Astrocyte of the spinal cord (primary cell): Measurements from ENCODE around the gene CREG2.

Experiments
- DNase-seq: peaks from one replicate; pipeline ENCODE4 v3.0.0; 2011; ENCODE audit warnings: low read depth, low spot score
- H3K4me3 ChIP-seq: 2 replicates; pipeline ENCODE4 v1.5.1; 2011; ENCODE audit warnings: low read depth, mild to moderate bottlenecking, low read length, moderate library complexity
- in situ Hi-C: cut with HindIII; loops from 2 replicates; pipeline ENCODE4 v1.10.0; 2017; ENCODE audit warnings: low sequenced_read_pairs
- TF ChIP-seq, protein P1 (sequence below): IDR thresholded peaks from 2 replicates; pipeline ENCODE4 v1.5.1; 2012; ENCODE audit warnings: low read depth, mild to moderate bottlenecking, low read length, inconsistent platforms

Gene CREG2

GRCh38 chr2:101332885-101333766 lies 54.2 kb downstream of the CREG2 start:
- H3K4me3 ChIP-seq: no peak overlapping the region
- DNase-seq: no peak
- in situ Hi-C loops: no loop called here
- TF ChIP-seq, protein P1, sequence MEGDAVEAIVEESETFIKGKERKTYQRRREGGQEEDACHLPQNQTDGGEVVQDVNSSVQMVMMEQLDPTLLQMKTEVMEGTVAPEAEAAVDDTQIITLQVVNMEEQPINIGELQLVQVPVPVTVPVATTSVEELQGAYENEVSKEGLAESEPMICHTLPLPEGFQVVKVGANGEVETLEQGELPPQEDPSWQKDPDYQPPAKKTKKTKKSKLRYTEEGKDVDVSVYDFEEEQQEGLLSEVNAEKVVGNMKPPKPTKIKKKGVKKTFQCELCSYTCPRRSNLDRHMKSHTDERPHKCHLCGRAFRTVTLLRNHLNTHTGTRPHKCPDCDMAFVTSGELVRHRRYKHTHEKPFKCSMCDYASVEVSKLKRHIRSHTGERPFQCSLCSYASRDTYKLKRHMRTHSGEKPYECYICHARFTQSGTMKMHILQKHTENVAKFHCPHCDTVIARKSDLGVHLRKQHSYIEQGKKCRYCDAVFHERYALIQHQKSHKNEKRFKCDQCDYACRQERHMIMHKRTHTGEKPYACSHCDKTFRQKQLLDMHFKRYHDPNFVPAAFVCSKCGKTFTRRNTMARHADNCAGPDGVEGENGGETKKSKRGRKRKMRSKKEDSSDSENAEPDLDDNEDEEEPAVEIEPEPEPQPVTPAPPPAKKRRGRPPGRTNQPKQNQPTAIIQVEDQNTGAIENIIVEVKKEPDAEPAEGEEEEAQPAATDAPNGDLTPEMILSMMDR: no peak

- DNase-seq: no peak
- in situ Hi-C loops: no loop called here
- TF ChIP-seq, protein P1: no peak
- H3K4me3 ChIP-seq: no peak overlapping the region
These were observed 56.1 kb downstream of the CREG2 start for GRCh38 chr2:101331202-101331601.

- peak; percentile 49 for DNase-seq
- in situ Hi-C loops: no loop called here
- TF ChIP-seq, protein P1: no peak
- no peak overlapping the region for H3K4me3 ChIP-seq
These were observed 56.9 kb downstream of the CREG2 start for GRCh38 chr2:101330253-101330933.

DNA sequence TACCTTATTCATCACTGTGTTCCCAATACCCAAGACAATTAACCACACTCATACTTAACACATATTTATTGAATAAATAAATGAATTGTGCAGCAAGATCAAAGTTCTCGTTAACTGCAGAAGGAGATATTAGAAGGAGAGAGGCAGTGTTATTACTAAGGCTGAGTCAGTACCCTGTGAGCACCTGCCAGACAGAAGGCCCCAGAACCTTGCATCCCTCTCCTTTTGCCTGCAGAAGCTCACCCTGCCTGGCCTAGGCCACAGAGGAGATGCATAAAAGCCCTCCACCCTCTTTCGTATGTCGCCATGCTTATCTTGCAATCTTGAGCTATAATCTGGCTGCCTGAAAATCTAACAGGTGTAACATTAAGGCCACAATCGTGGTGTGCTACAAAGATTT lies 58.3 kb downstream of the CREG2 start:
- TF ChIP-seq, protein P1: no peak
- no peak overlapping the region for H3K4me3 ChIP-seq
- no peak for DNase-seq
- in situ Hi-C loops: no loop called here

GRCh38 chr2:101328474-101329007 lies 58.8 kb downstream of the CREG2 start:
- TF ChIP-seq, protein P1: no peak
- in situ Hi-C loops: no loop called here
- no peak overlapping the region for H3K4me3 ChIP-seq
- DNase-seq: peak; percentile 68

DNA sequence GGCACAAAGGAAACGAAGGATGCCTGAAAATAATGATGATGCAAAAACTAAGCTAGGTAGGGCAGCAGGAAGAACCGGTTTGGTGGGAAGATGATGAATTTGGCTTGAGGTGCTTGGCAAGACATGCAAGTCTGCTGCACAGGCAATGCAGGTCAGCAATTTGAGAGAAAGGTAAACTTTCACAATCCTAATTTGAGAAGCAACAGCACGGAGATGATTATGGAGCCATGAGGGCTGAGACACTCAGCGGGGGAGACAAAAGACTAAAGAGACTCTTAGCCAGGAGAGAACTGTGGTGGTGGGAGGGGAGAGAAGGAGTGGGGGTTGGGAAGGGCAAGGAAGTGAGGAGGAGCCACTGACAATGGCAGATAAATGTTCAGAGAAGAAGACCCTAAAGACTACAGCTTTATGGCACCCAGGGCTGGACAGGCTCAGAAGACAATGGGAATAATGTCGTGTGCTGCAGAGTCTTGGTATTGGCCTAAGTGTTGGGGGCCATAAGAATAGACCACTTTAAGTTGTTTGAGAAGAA lies 59.4 kb downstream of the CREG2 start:
- TF ChIP-seq, protein P1: no peak
- H3K4me3 ChIP-seq: no peak overlapping the region
- in situ Hi-C loops: no loop called here
- DNase-seq: no peak
